GM19397 (cell line): ENCODE results near the gene MRPS12.
"Not testable (repeated sequence)": the region's sequence is repeated elsewhere in the genome, so short reads cannot be mapped to it uniquely, and the experiment has no call there.

Experiments
- ATAC-seq: cut with Tn5 transposase; IDR thresholded peaks from one replicate; pipeline ENCODE4 v1.9.1; 2021; ENCODE audit warnings: mild to moderate bottlenecking, moderate library complexity; ENCODE audit not compliant: unreplicated experiment

The MRPS12 gene

GRCh38 chr19:38930776-38931520 lies at the start of gene MRPS12:
TSS of gene MRPS12 (plus strand) at chr19:38930944. CDS start at chr19:38931295, 351 bp downstream.
- ATAC-seq = peak; percentile 89

GRCh38 chr19:38883286-38883685 lies 47.5 kb upstream of the MRPS12 start:
- ATAC-seq = no peak

- not testable (repeated sequence) for ATAC-seq
These were observed 46.1 kb upstream of the MRPS12 start for GRCh38 chr19:38884691-38885090.

DNA sequence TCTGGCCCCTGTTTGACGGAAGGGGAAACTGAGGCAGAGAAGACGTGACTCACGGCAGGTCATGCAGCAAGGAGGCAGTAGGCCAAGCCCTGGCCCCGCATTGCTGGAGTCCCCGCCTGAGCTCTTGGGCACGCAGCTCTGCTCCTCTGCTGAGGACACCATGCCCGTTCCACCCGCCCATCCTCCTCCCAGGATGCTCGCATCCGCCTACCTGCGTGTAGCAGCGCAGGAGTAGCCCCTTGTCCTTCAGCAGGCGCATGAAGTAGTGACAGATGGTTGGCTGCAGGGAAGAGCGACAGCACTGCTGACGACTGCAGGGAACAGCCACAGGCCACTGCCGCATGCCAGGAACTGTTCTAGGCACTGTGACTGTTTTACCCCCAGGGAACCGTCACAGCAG lies 41.9 kb upstream of the MRPS12 start:
- ATAC-seq = no peak

DNA sequence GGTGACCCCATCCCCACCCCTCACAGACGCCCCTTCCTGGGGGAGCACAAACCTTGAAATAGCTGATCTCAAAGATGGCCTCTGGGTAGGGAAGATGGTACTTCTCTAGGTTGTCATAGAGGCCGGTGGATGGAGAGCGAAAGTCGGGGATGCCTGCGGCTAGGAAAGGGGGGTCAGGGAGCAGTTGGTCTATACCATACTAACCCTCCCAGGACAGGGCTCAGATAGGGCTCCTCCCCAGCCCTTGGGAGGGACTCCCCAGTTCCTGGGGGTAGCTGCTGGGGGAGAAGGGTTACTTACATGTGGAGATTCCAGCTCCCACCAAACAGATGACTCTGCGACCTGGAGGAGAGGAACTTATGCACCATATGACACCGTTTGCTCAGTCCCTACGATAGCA lies 40.9 kb upstream of the MRPS12 start:
- ATAC-seq = no peak

DNA sequence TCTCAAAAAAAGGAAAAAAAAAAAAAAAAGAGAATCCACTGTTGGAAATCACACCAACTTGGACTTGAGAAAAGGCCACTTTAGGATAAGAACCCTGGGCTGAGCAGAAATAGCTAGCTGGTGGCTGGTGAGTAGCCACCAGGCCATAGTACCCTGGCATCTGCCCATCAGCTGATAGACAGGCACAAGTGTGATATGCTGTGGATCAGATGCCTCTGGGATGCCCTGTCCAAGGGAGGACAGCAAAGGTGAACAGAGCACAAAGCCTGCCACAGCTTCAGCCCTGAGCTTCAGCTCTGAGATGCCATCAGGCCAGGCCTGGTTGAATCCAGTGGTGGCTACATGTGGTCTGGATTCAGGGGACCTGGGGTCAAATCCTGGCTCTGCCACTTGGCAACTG lies 40.1 kb upstream of the MRPS12 start:
- no peak for ATAC-seq

DNA sequence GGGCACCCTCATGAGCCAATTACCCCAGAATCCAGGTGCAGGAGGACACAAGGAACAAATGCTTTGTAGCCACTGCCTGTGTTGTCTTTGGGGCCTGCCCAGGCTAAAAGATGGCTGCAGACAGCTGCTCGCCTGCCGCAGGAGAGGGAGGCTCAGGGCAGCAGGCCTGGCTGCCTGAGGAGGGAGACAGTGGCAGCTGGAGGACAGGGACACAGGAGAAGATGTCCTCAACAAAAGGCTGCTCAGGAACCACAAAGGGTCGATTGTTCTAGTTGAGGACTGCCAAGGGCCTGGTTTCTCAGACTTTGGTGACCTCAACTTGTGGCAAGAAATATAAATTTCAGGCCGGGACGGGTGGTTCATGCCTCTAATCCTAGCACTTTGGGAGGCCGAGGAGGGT lies 39.0 kb upstream of the MRPS12 start:
- no peak for ATAC-seq

DNA sequence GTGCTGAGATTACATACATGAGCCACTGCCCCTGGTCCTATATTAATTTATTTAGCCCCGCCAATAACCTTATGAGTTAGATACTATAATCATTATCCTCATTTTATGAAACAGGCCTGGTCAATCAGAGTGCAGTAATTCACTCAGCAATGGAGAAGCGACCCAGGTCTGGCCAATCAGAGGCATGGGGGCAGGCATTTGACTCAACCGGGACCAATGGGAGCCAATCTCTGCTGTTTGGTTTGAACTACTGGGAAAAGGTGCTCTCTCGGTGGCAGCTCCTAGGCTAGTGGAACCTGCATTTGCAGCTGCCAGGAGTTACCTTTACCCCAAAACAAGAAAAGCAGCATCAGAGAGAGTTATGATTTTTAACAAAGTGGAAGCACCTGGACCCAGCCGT lies 37.9 kb upstream of the MRPS12 start:
- ATAC-seq = no peak

- ATAC-seq = no peak
These were observed 37.4 kb upstream of the MRPS12 start for GRCh38 chr19:38893341-38893771.

- ATAC-seq = no peak
These were observed 35.8 kb upstream of the MRPS12 start for GRCh38 chr19:38894968-38895367.

DNA sequence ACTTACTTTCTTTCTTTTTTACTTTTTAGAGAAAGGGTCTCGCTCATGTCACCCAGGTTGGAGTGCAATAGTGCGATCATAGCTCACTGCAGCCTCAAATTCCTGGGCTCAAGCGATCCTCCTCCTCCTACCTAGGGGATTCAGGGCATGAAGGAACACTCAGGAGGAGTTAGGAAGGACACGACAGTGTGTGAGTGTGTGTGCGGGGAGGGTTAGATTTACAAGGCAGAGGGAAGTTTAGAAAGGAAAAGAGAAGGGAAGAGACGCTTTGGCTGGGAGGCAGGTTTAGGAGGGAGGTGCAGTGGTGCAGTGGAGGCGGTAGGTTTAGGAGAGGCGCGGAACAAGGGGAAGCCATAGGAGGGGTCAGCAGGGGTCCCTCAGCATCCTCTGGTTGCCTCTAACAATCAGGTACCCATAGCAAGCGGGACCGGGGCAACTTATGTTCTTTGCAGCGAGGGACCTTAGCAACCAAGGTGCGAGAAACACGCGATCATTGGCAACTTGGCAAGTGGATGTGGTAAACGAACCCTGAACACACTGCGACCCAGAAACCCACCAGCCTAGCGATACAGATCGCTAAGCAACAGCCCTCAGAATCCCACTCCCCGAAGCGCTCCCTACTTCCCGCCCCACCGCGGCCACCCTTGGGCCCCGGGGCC lies 31.8 kb upstream of the MRPS12 start:
- no peak for ATAC-seq

DNA sequence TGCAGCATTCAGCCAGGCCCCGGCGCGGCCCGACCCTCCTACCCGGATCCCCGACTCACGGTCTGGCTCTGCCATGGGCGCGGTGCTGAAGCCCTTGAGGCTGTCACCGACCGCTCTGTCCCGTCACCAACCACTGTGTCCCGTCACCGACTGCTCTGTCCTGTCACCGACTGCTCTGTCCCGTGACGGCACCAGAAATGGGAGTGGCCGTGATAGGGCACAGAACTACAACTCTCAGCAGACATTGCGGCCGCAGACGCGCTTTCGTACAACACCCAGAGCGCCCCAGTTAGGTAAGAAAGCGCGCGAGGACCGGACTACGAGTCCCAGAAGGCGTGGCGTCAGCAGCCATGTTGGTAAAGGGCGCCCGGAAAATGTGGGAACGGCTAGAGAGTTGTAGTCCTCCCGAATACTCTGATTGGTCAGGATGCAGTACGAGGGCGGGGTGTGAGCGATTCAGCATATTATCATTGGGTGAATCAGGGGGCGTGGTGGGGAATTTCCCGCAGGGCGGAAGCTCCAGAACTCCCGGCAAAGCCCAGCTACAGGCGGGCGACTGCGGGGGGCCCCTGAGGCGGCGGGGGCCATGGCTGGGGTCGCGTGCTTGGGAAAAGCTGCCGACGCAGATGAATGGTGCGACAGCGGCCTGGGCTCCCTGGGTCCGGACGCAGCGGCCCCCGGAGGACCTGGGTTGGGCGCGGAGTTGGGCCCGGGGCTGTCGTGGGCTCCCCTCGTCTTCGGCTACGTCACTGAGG lies 31.1 kb upstream of the MRPS12 start, which contains the start of the genes NFKBIB and SIRT2:
TSS of gene NFKBIB (plus strand) at position 523 of the 755 bp plus-strand sequence. CDS start at position 587, 64 bp downstream.
TSS of gene SIRT2 (minus strand) at position 172 of the 755 bp plus-strand sequence. CDS start at position 75, 97 bp downstream.
- ATAC-seq = peak; percentile 89

- no peak for ATAC-seq
These were observed 30.5 kb upstream of the MRPS12 start for GRCh38 chr19:38900202-38900629.

GRCh38 chr19:38900743-38901190 lies 30.0 kb upstream of the MRPS12 start:
- no peak for ATAC-seq

- ATAC-seq = no peak
These were observed 29.1 kb upstream of the MRPS12 start for GRCh38 chr19:38901683-38902082.

DNA sequence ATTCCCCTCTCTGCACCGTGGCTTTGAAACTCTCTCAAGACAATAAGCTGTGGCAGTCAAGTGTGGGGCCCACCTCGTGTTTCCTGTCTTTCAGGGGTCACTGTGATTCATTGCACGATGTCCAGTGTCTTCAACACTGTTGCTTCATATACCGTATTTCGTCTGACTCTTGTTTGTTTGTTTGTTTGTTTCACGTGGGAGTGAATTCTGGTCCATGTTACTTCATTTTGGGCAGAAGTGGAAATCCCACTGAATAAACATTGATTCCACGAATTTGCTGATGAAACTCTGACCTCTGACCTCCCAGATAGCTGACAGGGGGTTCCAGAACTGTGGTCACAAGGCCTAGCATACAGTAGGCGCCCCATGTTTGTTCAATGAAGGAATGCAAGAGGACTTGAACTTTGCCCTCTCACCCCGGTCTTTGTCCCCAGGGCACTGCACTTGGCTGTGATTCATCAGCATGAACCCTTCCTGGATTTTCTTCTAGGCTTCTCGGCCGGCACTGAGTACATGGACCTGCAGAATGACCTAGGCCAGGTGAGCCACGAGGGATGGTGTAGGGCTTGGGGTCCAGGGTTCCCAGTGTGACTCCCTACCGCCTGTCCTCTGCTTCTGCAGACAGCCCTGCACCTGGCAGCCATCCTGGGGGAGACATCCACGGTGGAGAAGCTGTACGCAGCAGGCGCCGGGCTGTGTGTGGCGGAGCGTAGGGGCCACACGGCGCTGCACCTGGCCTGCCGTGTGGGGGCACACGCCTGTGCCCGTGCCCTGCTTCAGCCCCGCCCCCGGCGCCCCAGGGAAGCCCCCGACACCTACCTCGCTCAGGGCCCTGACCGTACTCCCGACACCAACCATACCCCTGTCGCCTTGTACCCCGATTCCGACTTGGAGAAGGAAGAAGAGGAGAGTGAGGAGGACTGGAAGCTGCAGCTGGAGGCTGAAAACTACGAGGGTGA lies 25.9 kb upstream of the MRPS12 start:
- ATAC-seq = no peak

- no peak for ATAC-seq
These were observed 25.1 kb upstream of the MRPS12 start for GRCh38 chr19:38905620-38906019.

GRCh38 chr19:38907227-38907626 lies 23.5 kb upstream of the MRPS12 start:
- ATAC-seq = no peak

- ATAC-seq = no peak
These were observed 23.1 kb upstream of the MRPS12 start for GRCh38 chr19:38907670-38908069.

GRCh38 chr19:38908911-38909310 lies 21.8 kb upstream of the MRPS12 start:
- no peak for ATAC-seq
